Measurements from ENCODE around the gene REV3L. TPM values are rescaled to one million over a fixed set of nuclear protein-coding genes. Genes with fewer than 3 reads are reported as not detected.

REV3L gene
- total and polyA plus RNA-seq, 2 of the 8 experiments (the other 6 are each of a cell fraction or from before 2014, with no cell fraction given), result 2.1 to 6.6 TPM

DNA sequence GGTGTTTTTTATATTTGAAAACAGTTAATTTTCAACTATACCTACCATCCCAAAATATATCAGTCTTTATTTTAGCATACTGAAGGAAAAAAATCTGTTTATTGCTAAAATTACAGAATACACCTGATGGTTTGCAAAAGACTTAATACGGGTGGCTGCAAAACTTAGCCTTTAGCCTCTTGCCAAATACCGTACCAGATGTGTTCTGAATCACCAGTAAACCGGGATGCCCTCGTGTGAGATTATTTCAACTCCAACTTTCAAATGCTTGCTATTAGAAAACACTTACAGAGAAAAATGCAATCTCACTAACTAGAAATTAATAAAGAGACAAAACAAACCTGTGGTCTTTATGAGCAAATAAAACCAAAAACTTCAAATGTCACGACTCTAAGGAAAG, 36.0 kb downstream of the REV3L start (continued):
- TF ChIP-seq GTF2F1 (IDR thresholded peaks at IDR 0.05; ENCODE audit: borderline replicate concordance, low read depth, low read length), result no peak

GRCh38 chr6:111445861-111446267, 37.2 kb downstream of the REV3L start:
- DNase-seq (ENCODE audit: low read depth in 1 of 2, low spot score in 2 of 2) (no peak), FAIRE-seq (no peak)
- Histone ChIP-seq H3K14ac (ENCODE audit: insufficient read length) (no peak overlapping the region), H3K23me2 (ENCODE audit: low read depth, low read length) (no peaks in the 10 kb centered on the region), H3K36me3 (ENCODE audit: control insufficient read depth in 2 of 4, insufficient read depth in 4 of 4, low read length in 3 of 4) (no peaks in the 10 kb centered on the region), H3K27ac (ENCODE audit: low read depth, low read length) (no peak overlapping the region), H3K27me3 (replicated peaks in 1 of 4; ENCODE audit: control insufficient read depth in 3 of 4, extremely low read depth in 1 of 4, insufficient read depth in 3 of 4, low read length in 3 of 4) (no peaks in the 10 kb centered on the region), H4K5ac (ENCODE audit: insufficient read length, low read depth, low read length) (no peak overlapping the region), H4K91ac (replicated peaks; ENCODE audit: insufficient read length, low read length) (no peak overlapping the region), H2BK5ac (ENCODE audit: low read depth, low read length) (no peak overlapping the region), H2AK5ac (ENCODE audit: low read depth, low read length) (no peak overlapping the region), H3K4me2 (ENCODE audit: insufficient read depth in 1 of 2, low read depth in 2 of 2, low read length in 2 of 2) (no peak overlapping the region), H3K4ac (replicated peaks; ENCODE audit: insufficient read length, low read depth, low read length) (no peak overlapping the region), H2AFZ (ENCODE audit: low read length) (no peak overlapping the region), H3K18ac (ENCODE audit: extremely low read depth, low read length) (no peak overlapping the region), H2BK120ac (replicated peaks; ENCODE audit: low read depth, low read length) (no peak overlapping the region), H4K20me1 (replicated peaks in 1 of 2; ENCODE audit: control insufficient read depth in 1 of 2, insufficient read depth in 2 of 2, low read length in 2 of 2) (peaks cover 0 to 3% of the 10 kb centered on the region in 2 experiments), H3K23ac (ENCODE audit: insufficient read length) (no peak overlapping the region), H2BK15ac (ENCODE audit: low read length) (no peak overlapping the region), H3K9me3 (ENCODE audit: insufficient read depth in 2 of 2, low read depth in 1 of 2, low read length in 1 of 2) (no peaks in the 10 kb centered on the region), H4K8ac (ENCODE audit: extremely low read depth, insufficient read depth, low read length) (no peak overlapping the region), H3K79me2 (ENCODE audit: control insufficient read depth in 1 of 2, insufficient read depth in 2 of 2, low read length in 2 of 2) (0 out of 4 replicates have a peak, but pooled peaks cover 0 to 2% of the 10 kb centered on the region in 2 experiments), H3K79me1 (ENCODE audit: low read depth, low read length) (no peaks in the 10 kb centered on the region), H3K4me1 (replicated peaks in 1 of 4; ENCODE audit: control insufficient read depth in 3 of 4, insufficient read depth in 4 of 4, low read length in 3 of 4) (no peaks in the 10 kb centered on the region), H3K56ac (replicated peaks; ENCODE audit: insufficient read length, low read depth, low read length) (no peak overlapping the region), H3K4me3 (ENCODE audit: extremely low read depth in 1 of 4, insufficient read depth in 2 of 4, low read depth in 3 of 4, low read length in 4 of 4) (no peak overlapping the region), H3K9ac (replicated peaks in 1 of 4; ENCODE audit: extremely low read depth in 1 of 4, low read depth in 3 of 4, low read length in 3 of 4) (no peak overlapping the region), H2BK20ac (ENCODE audit: low read length) (no peak overlapping the region), H2BK12ac (ENCODE audit: low read depth, low read length) (no peak overlapping the region)
- CTCF ChIA-PET (ENCODE audit: partially characterized antibody), result interaction anchor here (1.2 kb wide), 1 partner anchor 33 kb away, joined by 3 read pairs; no protein-coding TSS in a partner anchor
- POLR2A ChIA-PET (ENCODE audit: partially characterized antibody), result no interaction called here
- TF ChIP-seq EZH2 (IDR thresholded peaks at IDR 0.05; ENCODE audit: low read depth, low read length, severe bottlenecking) (no peak), CHD1 (IDR thresholded peaks at IDR 0.05; ENCODE audit: low read depth, low read length) (no peak), TEAD4 (IDR thresholded peaks at IDR 0.05; ENCODE audit: low read depth, low read length) (no peak), RFX5 (IDR thresholded peaks at IDR 0.05; ENCODE audit: borderline replicate concordance, low read depth, low read length) (no peak), GTF2F1 (IDR thresholded peaks at IDR 0.05; ENCODE audit: borderline replicate concordance, low read depth, low read length) (no peak), TCF12 (IDR thresholded peaks at IDR 0.05; ENCODE audit: low read depth, low read length) (no peak)
- TF ChIP-seq, protein P1, sequence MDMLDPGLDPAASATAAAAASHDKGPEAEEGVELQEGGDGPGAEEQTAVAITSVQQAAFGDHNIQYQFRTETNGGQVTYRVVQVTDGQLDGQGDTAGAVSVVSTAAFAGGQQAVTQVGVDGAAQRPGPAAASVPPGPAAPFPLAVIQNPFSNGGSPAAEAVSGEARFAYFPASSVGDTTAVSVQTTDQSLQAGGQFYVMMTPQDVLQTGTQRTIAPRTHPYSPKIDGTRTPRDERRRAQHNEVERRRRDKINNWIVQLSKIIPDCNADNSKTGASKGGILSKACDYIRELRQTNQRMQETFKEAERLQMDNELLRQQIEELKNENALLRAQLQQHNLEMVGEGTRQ (IDR thresholded peaks at IDR 0.05; ENCODE audit: low read length), result no peak
- TF ChIP-seq, protein P2, sequence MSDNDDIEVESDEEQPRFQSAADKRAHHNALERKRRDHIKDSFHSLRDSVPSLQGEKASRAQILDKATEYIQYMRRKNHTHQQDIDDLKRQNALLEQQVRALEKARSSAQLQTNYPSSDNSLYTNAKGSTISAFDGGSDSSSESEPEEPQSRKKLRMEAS (IDR thresholded peaks at IDR 0.05), result no peak

Measured in H1 (cell line).